Omental fat pad (tissue), 4 donors: ENCODE measurements around the gene CEP164. TPM values are rescaled to one million over a fixed set of nuclear protein-coding genes. Genes with fewer than 3 reads are reported as not detected.
"Not testable (repeated sequence)": the region's sequence is repeated elsewhere in the genome, so short reads cannot be mapped to it uniquely, and the experiment has no call there.

Experiments
- ATAC-seq: fragments of 150-250 bp; one replicate; pipeline ENCODE4 v1.9.1; 2016; ENCODE audit warnings: mild to moderate bottlenecking, moderate library complexity; ENCODE audit not compliant: low FRiP score
- DNase-seq: peaks from one replicate; pipeline ENCODE4 v3.0.0-alpha.2; 2019; ENCODE audit warnings: low spot score
- CTCF ChIP-seq, 3 donors: fragments of 450-650 bp; IDR thresholded peaks; one replicate each; pipeline ENCODE4 v1.5.1; 2016 to 2017; ENCODE audit warnings: antibody characterized with exemption in 3 of 3, mild to moderate bottlenecking in 3 of 3, moderate library complexity in 2 of 3
- total RNA-seq, 4 donors: library from RNA; depleted of rRNA; stranded (reverse); fragments of >200 nt; gene quantifications; one replicate each; pipeline ENCODE4 v1.1.0, GENCODE V29; 2016

CEP164 gene
- total RNA-seq, 4 donors from 2014 or later: 15.1 to 20.3 (median 19.4) TPM

- ATAC-seq (peak; percentile 25), DNase-seq (no peak)
- TF ChIP-seq CTCF (IDR thresholded peaks at IDR 0.05): no peak
Observed at GRCh38 chr11:117394221-117394925, 66.7 kb downstream of the CEP164 start.

GRCh38 chr11:117395476-117395875, 67.8 kb downstream of the CEP164 start:
- TF ChIP-seq CTCF (IDR thresholded peaks at IDR 0.05): no peak
- DNase-seq (no peak), ATAC-seq (no peak)

- TF ChIP-seq CTCF (IDR thresholded peaks at IDR 0.05): no peak
- DNase-seq: no peak
- no peak for ATAC-seq
Observed at GRCh38 chr11:117396970-117397369, 69.3 kb downstream of the CEP164 start.

DNA sequence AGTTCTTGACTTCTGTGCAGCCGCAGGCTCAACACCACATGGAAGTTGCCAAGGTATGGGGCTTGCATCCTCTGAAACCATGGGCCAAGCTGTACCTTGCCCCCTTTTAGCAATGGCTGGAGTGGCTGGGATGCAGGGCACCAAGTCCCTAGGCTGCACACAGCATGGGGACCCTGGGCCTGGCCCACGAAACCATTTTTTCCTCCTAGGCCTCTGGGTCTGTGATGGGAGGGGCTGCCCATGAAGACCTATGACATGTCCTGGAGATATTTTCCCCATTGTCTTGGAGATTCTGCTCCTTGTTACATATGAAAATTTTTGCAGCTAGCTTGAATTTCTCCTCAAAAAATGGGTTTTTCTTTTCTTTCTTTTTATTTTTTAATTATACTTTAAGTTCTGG, 71.0 kb downstream of the CEP164 start:
- not testable (repeated sequence) for DNase-seq, ATAC-seq

DNA sequence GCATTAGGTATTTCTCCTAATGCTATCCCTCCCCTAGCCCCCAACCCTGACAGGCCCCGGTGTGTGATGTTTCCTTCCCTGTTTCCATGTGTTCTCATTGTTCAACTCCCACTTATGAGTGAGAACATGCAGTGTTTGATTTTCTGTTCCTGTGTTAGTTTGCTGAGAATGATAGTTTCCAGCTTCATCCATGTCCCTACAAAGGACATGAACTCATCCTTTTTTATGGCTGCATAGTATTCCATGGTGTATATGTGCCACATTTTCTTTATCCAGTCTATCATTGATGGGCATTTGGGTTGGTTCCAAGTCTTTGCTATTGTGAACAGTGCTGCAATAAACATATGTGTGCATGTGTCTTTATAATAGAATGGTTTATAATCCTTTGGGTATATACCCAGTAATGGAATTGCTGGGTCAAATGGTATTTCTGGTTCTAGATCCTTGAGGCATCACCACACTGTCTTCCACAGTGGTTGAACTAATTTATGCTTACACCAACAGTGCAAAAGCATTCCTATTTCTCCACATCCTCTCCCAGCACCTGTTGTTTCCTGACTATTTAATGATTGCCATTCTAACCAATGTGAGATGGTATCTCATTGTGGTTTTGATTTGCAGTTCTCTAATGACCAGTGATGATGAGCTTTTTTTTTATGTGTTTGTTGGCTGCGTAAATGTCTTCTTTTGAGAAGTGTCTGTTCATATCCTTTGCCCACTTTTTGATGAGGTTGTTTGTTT, 71.6 kb downstream of the CEP164 start:
- DNase-seq, ATAC-seq: not testable (repeated sequence)

GRCh38 chr11:117405898-117406297, 78.2 kb downstream of the CEP164 start:
- ATAC-seq, DNase-seq: not testable (repeated sequence)

- DNase-seq: no peak
- ATAC-seq: no peak
- TF ChIP-seq CTCF (IDR thresholded peaks at IDR 0.05): no peak
Observed at GRCh38 chr11:117407016-117407415, 79.4 kb downstream of the CEP164 start.

GRCh38 chr11:117408356-117408755, 80.7 kb downstream of the CEP164 start:
- ATAC-seq (no peak), DNase-seq (no peak)
- TF ChIP-seq CTCF (IDR thresholded peaks at IDR 0.05): no peak
